ENCODE measurements around the gene SPTBN4. TPM values are rescaled to one million over a fixed set of nuclear protein-coding genes. Genes with fewer than 3 reads are reported as not detected.

The SPTBN4 gene
- total and polyA plus RNA-seq, 2 of the 4 experiments (the other 2 are of a cell fraction): 0.72 to 0.91 TPM

- TF ChIP-seq MAFK (IDR thresholded peaks at IDR 0.05; ENCODE audit: low read depth, low read length) (no peak), MXI1 (IDR thresholded peaks at IDR 0.05; ENCODE audit: borderline replicate concordance, low read depth, low read length) (no peak), RAD21 (IDR thresholded peaks at IDR 0.05; ENCODE audit: low read length) (peak; percentile 98)
Measured at GRCh38 chr19:40598121-40598917, 131.5 kb downstream of the SPTBN4 start (continued).

GRCh38 chr19:40598918-40599307, 132.1 kb downstream of the SPTBN4 start:
- Histone ChIP-seq H3K14ac (replicated peaks; ENCODE audit: low read depth, low read length) (no peak overlapping the region), H3K27me3 (ENCODE audit: control insufficient read depth, insufficient read depth, low read length) (no peaks in the 10 kb centered on the region), H3K9ac (ENCODE audit: low read depth, low read length) (no peak overlapping the region), H2BK20ac (ENCODE audit: low read depth, low read length) (no peak overlapping the region), H4K5ac (ENCODE audit: low read depth, low read length) (no peak overlapping the region), H3K56ac (ENCODE audit: extremely low read depth, insufficient read depth, low read length) (no peak overlapping the region), H2AFZ (replicated peaks; ENCODE audit: low read length, poor library complexity) (no peak overlapping the region), H4K91ac (ENCODE audit: insufficient read depth, low read depth, low read length) (no peak overlapping the region), H3K9me3 (ENCODE audit: control insufficient read depth, insufficient read depth, low read length) (no peaks in the 10 kb centered on the region), H3K4me1 (ENCODE audit: control insufficient read depth, insufficient read depth, low read length) (peaks cover 16% of the 10 kb centered on the region), H3K79me1 (ENCODE audit: low read depth in 1 of 2, low read length in 2 of 2) (peaks cover 0 to 15% of the 10 kb centered on the region in 2 experiments; a peak in 3 of 4 replicates), H2BK15ac (ENCODE audit: low read depth, low read length) (no peak overlapping the region), H3K23ac (ENCODE audit: low read depth, low read length) (no peak overlapping the region), H2AK9ac (replicated peaks; ENCODE audit: low read depth, low read length, poor library complexity) (peak overlapping the region; percentile 46), H3K9me1 (ENCODE audit: insufficient read depth, low read length) (peaks cover 6% of the 10 kb centered on the region; the same call in 1 of the 2 replicates), H4K8ac (ENCODE audit: low read depth in 2 of 2, low read length in 2 of 2) (no peak overlapping the region), H3K18ac (ENCODE audit: low read depth, low read length) (no peak overlapping the region), H3K27ac (ENCODE audit: insufficient read depth, low read length) (no peak overlapping the region), H2AK5ac (ENCODE audit: low read depth, low read length) (no peak overlapping the region), H4K20me1 (ENCODE audit: insufficient read depth, low read length) (peaks cover 9% of the 10 kb centered on the region; the same call in 1 of the 2 replicates), H3K36me3 (ENCODE audit: control insufficient read depth, insufficient read depth, low read length) (no peaks in the 10 kb centered on the region), H3K4me2 (ENCODE audit: low read depth, low read length) (no peak overlapping the region; the same call in 1 of the 2 replicates), H2BK5ac (ENCODE audit: low read depth, low read length, poor library complexity, severe bottlenecking) (no peak overlapping the region), H3K4ac (ENCODE audit: low read depth, low read length) (no peak overlapping the region), H2BK120ac (ENCODE audit: low read depth, low read length) (no peak overlapping the region), H3K4me3 (ENCODE audit: insufficient read depth, low read depth, low read length) (no peak overlapping the region)
- dilution Hi-C loops (cut with HindIII; ENCODE audit: low sequenced_read_pairs, unreplicated experiment) (no loop called here), in situ Hi-C loops (cut with MboI; ENCODE audit: low sequenced_read_pairs) (loop anchor here (5.0 kb wide), 1 partner anchor 62 kb away; no protein-coding TSS in a partner anchor), intact Hi-C loops (cut with micrococcal nuclease) (loop anchor here (1.0 to 10.0 kb wide), 10 partner anchors 50 to 464 kb away; partner anchors contain the start of genes C19orf47, PLD3 and SERTAD3)
- WGBS, 2 experiments (ENCODE audit: extremely low coverage in 2 of 2, insufficient read length in 1 of 2): no CpG with 5 or more reads among the region's 15 CpGs
- no peak for ATAC-seq (ENCODE audit: low read depth)
- DNase-seq: no peak
- POLR2A ChIA-PET (ENCODE audit: unreplicated experiment): no interaction called here
- no TSS peak for BruUV-seq (replicated peaks)
- CTCF ChIA-PET: no interaction called here
- TF ChIP-seq CEBPB (IDR thresholded peaks at IDR 0.05; ENCODE audit: low read depth, low read length): no peak
- no peak for TF ChIP-seq USF2 (IDR thresholded peaks at IDR 0.05; ENCODE audit: low read depth, low read length)
- no peak for TF ChIP-seq FOS (IDR thresholded peaks at IDR 0.05; ENCODE audit: low read depth, low read length)
- TF ChIP-seq MXI1 (IDR thresholded peaks at IDR 0.05; ENCODE audit: borderline replicate concordance, low read depth, low read length): no peak
- TF ChIP-seq SMC3 (IDR thresholded peaks at IDR 0.05; ENCODE audit: low read depth, low read length): no peak
- TF ChIP-seq MAZ (IDR thresholded peaks at IDR 0.05; ENCODE audit: borderline replicate concordance, low read depth, low read length): no peak
- no peak for TF ChIP-seq BHLHE40 (IDR thresholded peaks at IDR 0.05; ENCODE audit: low read depth, low read length)
- no peak for TF ChIP-seq RCOR1 (IDR thresholded peaks at IDR 0.05; ENCODE audit: insufficient replicate concordance, low read length)
- no peak for TF ChIP-seq NFE2L2 (IDR thresholded peaks at IDR 0.05; ENCODE audit: low read depth, low read length)
- no peak for TF ChIP-seq ELK1 (IDR thresholded peaks at IDR 0.05; ENCODE audit: borderline replicate concordance, low read depth, low read length)
